ENCODE results near the gene RPS15.
A peak's percentile ranks its signal among the peaks of the same experiment; 100 is the strongest.
"Not testable (repeated sequence)": the region's sequence is repeated elsewhere in the genome, so short reads cannot be mapped to it uniquely, and the experiment has no call there.

RPS15 gene

GRCh38 chr19:1470305-1471009 lies 32.3 kb downstream of the RPS15 start:
- H3K36me3 ChIP-seq (ENCODE audit: insufficient read depth, low read length) = peaks cover 50% of the 10 kb centered on the region
- H2AFZ ChIP-seq (ENCODE audit: low read depth, low read length) = no peak overlapping the region
- no peak overlapping the region for H3K4me3 ChIP-seq (ENCODE audit: low read length)
- H3K4me1 ChIP-seq (ENCODE audit: insufficient read depth, low read length) = peaks cover 6% of the 10 kb centered on the region
- H3K27me3 ChIP-seq (ENCODE audit: insufficient read depth, low read length) = no peaks in the 10 kb centered on the region
- H3K9me3 ChIP-seq (ENCODE audit: low read length) = no peaks in the 10 kb centered on the region

- peaks cover 47% of the 10 kb centered on the region for H3K36me3 ChIP-seq (ENCODE audit: insufficient read depth, low read length)
- no peak overlapping the region for H3K4me3 ChIP-seq (ENCODE audit: low read length)
- H3K27me3 ChIP-seq (ENCODE audit: insufficient read depth, low read length) = no peaks in the 10 kb centered on the region
- H3K9me3 ChIP-seq (ENCODE audit: low read length) = no peaks in the 10 kb centered on the region
- H2AFZ ChIP-seq (ENCODE audit: low read depth, low read length) = no peak overlapping the region
- H3K4me1 ChIP-seq (ENCODE audit: insufficient read depth, low read length) = peaks cover 6% of the 10 kb centered on the region
Observed at GRCh38 chr19:1471010-1471514, 32.9 kb downstream of the RPS15 start.

DNA sequence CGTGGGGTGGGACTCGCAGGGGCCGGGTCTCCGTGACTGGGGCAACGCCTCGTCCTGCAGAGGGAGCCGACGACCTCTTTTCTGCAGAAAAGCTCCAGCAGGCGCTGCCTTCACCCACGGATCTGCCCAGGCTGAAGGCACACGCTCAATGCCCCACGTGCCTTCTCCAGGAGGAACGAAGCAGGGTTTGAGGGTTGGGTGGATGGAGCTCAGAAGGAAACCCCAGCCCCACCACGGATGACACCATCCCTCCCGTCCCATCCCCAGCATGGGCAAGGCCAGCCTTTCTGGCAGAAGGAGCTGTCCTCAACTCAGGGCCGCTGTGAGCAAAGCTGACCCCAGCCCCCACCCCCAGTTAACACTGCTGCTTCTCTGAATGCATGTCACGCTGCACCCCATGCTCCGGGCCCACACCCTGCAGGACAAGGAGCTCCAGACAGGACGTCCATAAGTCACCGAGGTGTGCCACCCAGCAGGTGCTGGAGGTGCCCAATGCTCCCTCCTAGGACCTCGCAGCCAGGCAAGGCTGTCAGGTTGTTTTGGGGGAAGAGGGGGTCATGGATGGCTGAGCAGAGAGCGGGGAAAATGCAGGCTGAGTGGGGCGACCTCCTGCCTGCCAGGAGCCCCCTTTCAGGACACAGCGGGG lies 33.4 kb downstream of the RPS15 start:
- Histone ChIP-seq H3K36me3 (ENCODE audit: insufficient read depth, low read length) (peaks cover 47% of the 10 kb centered on the region), H3K4me1 (ENCODE audit: insufficient read depth, low read length) (peaks cover 6% of the 10 kb centered on the region), H3K4me3 (ENCODE audit: low read length) (no peak overlapping the region), H3K27me3 (ENCODE audit: insufficient read depth, low read length) (no peaks in the 10 kb centered on the region), H2AFZ (ENCODE audit: low read depth, low read length) (no peak overlapping the region), H3K9me3 (ENCODE audit: low read length) (no peaks in the 10 kb centered on the region)

GRCh38 chr19:1472231-1473084 lies 34.3 kb downstream of the RPS15 start:
- Histone ChIP-seq H3K4me3 (ENCODE audit: low read length) (no peak overlapping the region), H3K27me3 (ENCODE audit: insufficient read depth, low read length) (no peaks in the 10 kb centered on the region), H3K4me1 (ENCODE audit: insufficient read depth, low read length) (peaks cover 6% of the 10 kb centered on the region), H3K9me3 (ENCODE audit: low read length) (no peaks in the 10 kb centered on the region), H3K36me3 (ENCODE audit: insufficient read depth, low read length) (peaks cover 47% of the 10 kb centered on the region), H2AFZ (ENCODE audit: low read depth, low read length) (no peak overlapping the region)

DNA sequence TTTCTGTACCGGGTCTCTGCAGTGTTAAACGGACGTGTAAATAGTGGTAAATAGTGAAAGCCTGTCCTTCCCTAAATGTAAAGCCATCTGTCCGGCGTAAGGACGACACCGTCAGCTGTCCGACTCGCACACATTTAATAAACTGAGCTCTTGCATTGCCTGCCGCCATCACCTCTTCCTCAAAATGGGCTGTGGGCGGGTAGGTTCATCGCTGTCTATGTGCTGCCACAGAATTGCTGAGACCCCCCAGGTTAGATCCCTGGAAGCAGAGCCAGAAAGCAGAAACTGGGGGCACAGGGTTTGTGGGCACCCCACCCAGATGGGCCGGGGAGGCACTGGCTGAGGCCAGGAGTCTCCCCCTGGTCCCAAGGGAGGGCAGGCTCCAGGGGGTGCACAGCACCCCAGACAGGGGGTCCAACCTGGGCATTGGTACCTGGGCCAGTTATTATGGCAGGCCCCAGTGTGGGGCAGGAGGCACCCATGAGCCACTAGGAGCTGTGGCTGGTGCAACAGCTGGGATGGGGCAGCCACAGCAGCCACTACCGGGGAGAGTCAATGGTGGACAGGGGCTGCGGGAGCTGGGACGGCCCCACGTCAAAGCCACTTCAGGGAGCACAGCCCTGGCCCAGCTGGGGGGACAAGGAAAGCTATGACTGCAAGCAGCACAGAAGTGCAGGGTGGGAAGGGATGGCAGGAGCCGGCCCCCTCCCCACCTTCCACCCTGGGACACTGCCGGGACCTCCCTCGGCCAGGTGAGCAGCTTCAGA lies 35.1 kb downstream of the RPS15 start:
- Histone ChIP-seq H3K27me3 (ENCODE audit: insufficient read depth, low read length) (no peaks in the 10 kb centered on the region), H3K4me3 (ENCODE audit: low read length) (no peak overlapping the region), H3K36me3 (ENCODE audit: insufficient read depth, low read length) (peaks cover 41% of the 10 kb centered on the region), H3K4me1 (ENCODE audit: insufficient read depth, low read length) (peaks cover 11% of the 10 kb centered on the region), H3K9me3 (ENCODE audit: low read length) (no peaks in the 10 kb centered on the region), H2AFZ (ENCODE audit: low read depth, low read length) (no peak overlapping the region)

DNA sequence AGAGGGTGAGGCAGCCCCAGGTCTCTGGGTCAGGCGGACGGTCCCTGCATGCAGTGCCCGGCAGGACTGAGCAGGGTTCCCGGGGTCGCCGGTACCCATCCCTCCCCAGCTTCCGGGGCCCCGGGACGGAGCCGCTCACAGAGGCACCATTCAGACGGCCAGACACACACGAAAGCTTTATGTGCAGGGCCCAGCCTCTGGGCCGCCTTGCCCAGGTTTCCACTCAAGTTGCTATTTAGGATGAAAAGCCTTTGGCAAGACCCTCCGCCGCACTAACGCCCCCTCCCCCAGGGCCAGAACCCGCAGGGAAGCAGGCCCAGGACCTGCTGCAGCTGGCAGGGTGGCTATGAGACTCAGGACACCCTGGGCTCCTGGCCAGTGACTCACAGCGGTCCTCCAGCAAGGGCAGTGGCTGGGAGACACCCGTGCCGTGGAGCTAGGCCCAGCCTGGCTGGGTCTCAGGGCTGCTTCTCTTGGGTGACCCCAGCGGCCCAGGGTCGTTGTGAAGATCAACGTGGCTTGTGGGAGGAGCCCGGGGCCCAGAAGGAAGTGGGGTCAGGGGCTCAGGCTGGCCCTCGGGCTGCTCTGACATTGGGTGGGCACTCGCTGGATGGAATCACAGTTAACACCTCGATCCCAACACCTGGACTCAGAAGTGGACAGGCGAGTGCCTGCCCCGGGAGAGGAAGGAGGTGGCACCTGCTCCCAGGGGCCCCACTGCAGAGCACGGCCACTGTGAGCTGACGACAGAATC lies 36.0 kb downstream of the RPS15 start:
- Histone ChIP-seq H2AFZ (ENCODE audit: low read depth, low read length) (no peak overlapping the region), H3K27me3 (ENCODE audit: insufficient read depth, low read length) (no peaks in the 10 kb centered on the region), H3K9me3 (ENCODE audit: low read length) (no peaks in the 10 kb centered on the region), H3K36me3 (ENCODE audit: insufficient read depth, low read length) (peaks cover 34% of the 10 kb centered on the region), H3K4me3 (ENCODE audit: low read length) (no peak overlapping the region), H3K4me1 (ENCODE audit: insufficient read depth, low read length) (peaks cover 14% of the 10 kb centered on the region)

GRCh38 chr19:1474765-1475351 lies 36.7 kb downstream of the RPS15 start:
- Histone ChIP-seq H3K4me1 (ENCODE audit: insufficient read depth, low read length) (peaks cover 14% of the 10 kb centered on the region), H3K36me3 (ENCODE audit: insufficient read depth, low read length) (peaks cover 33% of the 10 kb centered on the region), H3K4me3 (ENCODE audit: low read length) (no peak overlapping the region), H3K27me3 (ENCODE audit: insufficient read depth, low read length) (no peaks in the 10 kb centered on the region), H3K9me3 (ENCODE audit: low read length) (no peaks in the 10 kb centered on the region), H2AFZ (ENCODE audit: low read depth, low read length) (no peak overlapping the region)

GRCh38 chr19:1475751-1476437 lies 37.7 kb downstream of the RPS15 start:
- no peaks in the 10 kb centered on the region for H3K27me3 ChIP-seq (ENCODE audit: insufficient read depth, low read length)
- H2AFZ ChIP-seq (ENCODE audit: low read depth, low read length) = no peak overlapping the region
- H3K9me3 ChIP-seq (ENCODE audit: low read length) = no peaks in the 10 kb centered on the region
- H3K36me3 ChIP-seq (ENCODE audit: insufficient read depth, low read length) = peaks cover 25% of the 10 kb centered on the region
- H3K4me3 ChIP-seq (ENCODE audit: low read length) = no peak overlapping the region
- H3K4me1 ChIP-seq (ENCODE audit: insufficient read depth, low read length) = peaks cover 14% of the 10 kb centered on the region

DNA sequence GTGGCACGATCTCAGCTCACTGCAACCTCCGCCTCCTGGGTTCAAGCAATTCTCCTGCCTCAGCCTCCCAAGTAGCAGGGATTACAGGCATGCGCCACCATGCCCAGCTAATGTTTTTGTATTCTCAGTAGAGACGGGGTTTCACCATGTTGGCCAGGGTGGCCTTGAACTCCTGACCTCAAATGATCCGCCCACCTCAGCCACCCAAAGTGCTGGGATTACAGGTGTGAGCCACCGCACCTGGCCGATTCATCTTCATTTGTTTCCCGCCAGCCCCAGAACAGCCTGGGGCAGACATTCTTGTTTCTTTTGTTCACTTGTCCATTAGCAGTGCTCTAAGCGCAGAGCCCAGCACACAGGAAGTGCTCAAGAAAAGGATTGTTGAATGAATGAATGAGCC lies 38.9 kb downstream of the RPS15 start:
- H3K4me3 ChIP-seq (ENCODE audit: low read length); H3K27me3 ChIP-seq (ENCODE audit: insufficient read depth, low read length); H2AFZ ChIP-seq (ENCODE audit: low read depth, low read length): not testable (repeated sequence)

GRCh38 chr19:1478934-1479707 lies 40.9 kb downstream of the RPS15 start, which contains the start of gene C19orf25:
Gene C19orf25, minus strand, starts transcription at chr19:1479215. Its CDS starts 312 bp downstream, at chr19:1478903.
- Histone ChIP-seq H3K27me3 (ENCODE audit: insufficient read depth, low read length) (no peaks in the 10 kb centered on the region), H3K36me3 (ENCODE audit: insufficient read depth, low read length) (peaks cover 16% of the 10 kb centered on the region), H3K9me3 (ENCODE audit: low read length) (no peaks in the 10 kb centered on the region), H3K4me1 (ENCODE audit: insufficient read depth, low read length) (peaks cover 10% of the 10 kb centered on the region), H2AFZ (ENCODE audit: low read depth, low read length) (peak within 1 kb of the TSS; percentile 22), H3K4me3 (ENCODE audit: low read length) (peak within 1 kb of the TSS; percentile 73)

More for the DNA sequence above, 38.9 kb downstream of the RPS15 start:
- Histone ChIP-seq H3K36me3 (ENCODE audit: insufficient read depth, low read length) (peaks cover 16% of the 10 kb centered on the region), H3K4me1 (ENCODE audit: insufficient read depth, low read length) (peaks cover 13% of the 10 kb centered on the region)
- H3K9me3 ChIP-seq (ENCODE audit: low read length) = not testable (repeated sequence)
